ENCODE measurements around the gene EPHB2. TPM values are rescaled to one million over a fixed set of nuclear protein-coding genes. Genes with fewer than 3 reads are reported as not detected.

EPHB2 gene
- total RNA-seq, 1 experiment from 2014 or later, result 18.5 TPM

DNA sequence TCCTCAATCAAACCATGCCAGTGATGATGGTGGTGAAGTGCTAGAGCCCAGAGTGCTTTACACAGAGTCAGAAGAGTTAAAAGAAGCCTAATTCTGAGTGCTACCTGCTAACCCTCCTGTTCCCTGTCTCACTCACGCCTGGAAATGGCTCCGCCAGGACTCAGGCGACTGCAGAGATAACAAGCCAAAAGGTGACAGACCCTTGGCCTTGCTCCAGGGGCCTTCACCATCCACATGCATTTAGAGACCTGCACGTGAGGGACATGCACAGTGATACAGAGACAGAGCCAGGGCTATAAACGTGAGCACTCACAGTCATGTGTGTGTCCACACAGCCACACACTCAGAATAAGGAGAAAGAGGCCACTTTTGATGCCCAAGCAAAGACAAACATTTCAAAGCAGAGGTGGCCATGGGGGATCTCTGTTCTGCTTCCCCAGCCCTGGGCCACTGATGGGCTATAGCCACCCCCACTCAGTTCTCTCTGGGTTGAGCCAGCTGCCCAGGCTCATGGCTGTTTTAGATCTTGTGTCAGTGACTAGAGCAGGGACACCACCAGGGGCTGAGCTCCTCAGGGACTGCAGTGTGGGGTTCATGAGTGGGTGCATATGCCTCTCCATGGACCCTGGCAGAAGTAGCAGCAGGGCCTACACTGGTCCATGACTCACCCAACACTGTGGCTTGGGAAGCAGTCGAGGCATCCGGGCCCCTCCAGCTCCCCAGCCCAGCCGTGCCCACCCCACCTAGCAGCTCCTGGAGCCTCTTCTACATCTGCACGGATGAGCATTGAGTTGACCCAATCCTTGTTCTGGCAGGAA, 117.2 kb downstream of the EPHB2 start:
- DNase-seq (ENCODE audit: low spot score) (no peak), ATAC-seq (no peak)
- no peak overlapping the region for H3K27ac Mint-ChIP-seq
- POLR2A ChIA-PET, result no interaction called here
- TF ChIP-seq ZNF138 (CRISPR knock-in tag; conservative IDR thresholded peaks at IDR 0.05) (no peak), FOXP1 (CRISPR knock-in tag; IDR thresholded peaks at IDR 0.05; ENCODE audit: borderline replicate concordance) (peak; percentile 37; the same call in 1 of the 2 replicates)
- no peaks in the 10 kb centered on the region for H3K36me3 Mint-ChIP-seq
- H3K27me3 Mint-ChIP-seq (ENCODE audit: low read depth), result no peaks in the 10 kb centered on the region
- CTCF ChIA-PET, result interaction anchor here (1.5 to 3.4 kb wide), 2 partner anchors 34 kb away, joined by 5 to 16 read pairs; no protein-coding TSS in a partner anchor
- peaks cover 44% of the 10 kb centered on the region for H3K4me1 Mint-ChIP-seq
- no peaks in the 10 kb centered on the region for H3K9me3 Mint-ChIP-seq
- no peak overlapping the region for H3K4me3 Mint-ChIP-seq

DNA sequence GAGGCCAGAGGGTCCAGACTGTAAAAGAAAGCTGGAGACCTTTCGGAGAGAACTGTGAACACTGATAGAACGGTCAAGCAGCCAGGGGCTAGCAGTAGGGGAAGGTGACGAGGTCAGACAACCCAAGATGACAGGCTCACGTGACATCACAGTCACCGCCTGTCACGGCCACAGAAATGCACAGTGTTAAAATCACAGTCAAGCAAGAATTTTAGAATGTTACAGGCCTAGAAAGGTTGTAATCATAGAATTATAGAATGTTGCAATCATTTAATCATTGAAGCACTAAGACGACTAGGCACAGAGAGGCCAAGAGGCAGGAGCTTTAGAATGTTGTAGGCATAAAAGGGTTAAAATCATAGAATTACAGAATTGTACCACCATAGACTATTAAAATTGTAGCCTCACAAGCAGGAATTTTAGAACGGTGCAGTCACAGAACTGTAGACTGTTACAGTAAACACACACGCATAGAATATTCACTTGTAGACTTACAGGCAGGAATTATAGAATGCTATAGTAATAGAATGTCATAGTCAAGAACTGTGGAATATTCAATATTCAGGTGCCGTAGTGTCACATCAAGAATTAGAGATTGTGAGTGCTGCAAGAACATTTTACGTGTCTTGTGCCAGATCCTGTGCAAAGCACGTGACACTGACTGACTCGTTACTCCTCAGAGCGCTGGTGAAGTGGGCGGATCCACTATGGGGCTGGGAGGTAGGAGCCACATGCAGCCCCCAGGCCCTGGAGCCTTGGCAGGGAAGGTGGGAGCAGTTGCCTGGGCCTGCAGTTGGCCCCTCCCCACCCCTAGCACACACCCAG, 118.1 kb downstream of the EPHB2 start:
- Mint-ChIP-seq H3K36me3 (no peaks in the 10 kb centered on the region), H3K27me3 (ENCODE audit: low read depth) (no peaks in the 10 kb centered on the region), H3K4me3 (no peak overlapping the region), H3K4me1 (peaks cover 44% of the 10 kb centered on the region), H3K27ac (no peak overlapping the region), H3K9me3 (no peaks in the 10 kb centered on the region)
- DNase-seq (ENCODE audit: low spot score) (no peak), ATAC-seq (peak; percentile 48)
- ChIA-PET POLR2A (no interaction called here), CTCF (interaction anchor here (1.5 kb wide), 1 partner anchor 33 kb away, joined by 5 read pairs; no protein-coding TSS in a partner anchor)
- TF ChIP-seq EMX1 (CRISPR knock-in tag; IDR thresholded peaks at IDR 0.05), result no peak
- TF ChIP-seq HMGA2 (CRISPR knock-in tag; IDR thresholded peaks at IDR 0.05), result no peak
- TF ChIP-seq, protein P1, sequence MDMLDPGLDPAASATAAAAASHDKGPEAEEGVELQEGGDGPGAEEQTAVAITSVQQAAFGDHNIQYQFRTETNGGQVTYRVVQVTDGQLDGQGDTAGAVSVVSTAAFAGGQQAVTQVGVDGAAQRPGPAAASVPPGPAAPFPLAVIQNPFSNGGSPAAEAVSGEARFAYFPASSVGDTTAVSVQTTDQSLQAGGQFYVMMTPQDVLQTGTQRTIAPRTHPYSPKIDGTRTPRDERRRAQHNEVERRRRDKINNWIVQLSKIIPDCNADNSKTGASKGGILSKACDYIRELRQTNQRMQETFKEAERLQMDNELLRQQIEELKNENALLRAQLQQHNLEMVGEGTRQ (CRISPR knock-in tag; IDR thresholded peaks at IDR 0.05), result no peak
- TF ChIP-seq, protein P2, sequence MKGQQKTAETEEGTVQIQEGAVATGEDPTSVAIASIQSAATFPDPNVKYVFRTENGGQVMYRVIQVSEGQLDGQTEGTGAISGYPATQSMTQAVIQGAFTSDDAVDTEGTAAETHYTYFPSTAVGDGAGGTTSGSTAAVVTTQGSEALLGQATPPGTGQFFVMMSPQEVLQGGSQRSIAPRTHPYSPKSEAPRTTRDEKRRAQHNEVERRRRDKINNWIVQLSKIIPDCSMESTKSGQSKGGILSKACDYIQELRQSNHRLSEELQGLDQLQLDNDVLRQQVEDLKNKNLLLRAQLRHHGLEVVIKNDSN (CRISPR knock-in tag; IDR thresholded peaks at IDR 0.05), result no peak

DNA sequence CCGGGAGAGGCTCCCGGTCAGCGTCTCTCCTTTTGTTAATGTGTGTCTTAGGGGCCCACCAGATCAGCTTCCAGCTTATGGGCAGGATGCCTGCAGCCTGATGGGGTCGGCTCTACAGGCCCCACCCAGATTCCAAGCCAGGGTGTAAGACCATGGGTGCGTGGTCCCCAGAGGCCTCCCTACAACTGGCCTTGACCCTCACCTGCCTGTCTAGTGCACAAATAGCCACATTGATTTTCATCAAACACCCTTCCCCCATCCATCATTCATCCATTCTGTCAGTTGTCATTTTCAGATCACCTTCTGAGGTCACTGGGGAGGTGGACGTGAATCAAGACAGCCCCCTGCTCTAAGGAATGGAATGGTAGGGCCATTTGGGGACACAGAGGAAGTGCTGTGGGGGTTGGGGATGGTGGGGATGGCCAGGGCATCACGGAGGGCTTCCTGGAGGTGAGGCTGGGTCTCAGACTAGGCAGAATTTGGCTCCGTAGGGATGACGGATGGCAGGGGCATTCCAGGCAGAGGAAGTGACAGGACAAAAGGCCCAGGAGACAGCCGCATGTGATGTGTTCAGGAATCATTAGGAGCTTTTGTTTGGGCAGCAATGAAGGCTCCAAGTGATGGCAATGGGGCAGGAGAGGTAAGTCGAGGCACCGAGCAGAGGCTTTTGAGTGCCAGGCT, 118.8 kb downstream of the EPHB2 start:
- ATAC-seq, result no peak
- no peak for TF ChIP-seq ELF4 (CRISPR knock-in tag; IDR thresholded peaks at IDR 0.05; ENCODE audit: low read depth)
- TF ChIP-seq, protein P3, sequence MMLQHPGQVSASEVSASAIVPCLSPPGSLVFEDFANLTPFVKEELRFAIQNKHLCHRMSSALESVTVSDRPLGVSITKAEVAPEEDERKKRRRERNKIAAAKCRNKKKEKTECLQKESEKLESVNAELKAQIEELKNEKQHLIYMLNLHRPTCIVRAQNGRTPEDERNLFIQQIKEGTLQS (CRISPR knock-in tag; conservative IDR thresholded peaks at IDR 0.05), result no peak
- TF ChIP-seq, protein P4, sequence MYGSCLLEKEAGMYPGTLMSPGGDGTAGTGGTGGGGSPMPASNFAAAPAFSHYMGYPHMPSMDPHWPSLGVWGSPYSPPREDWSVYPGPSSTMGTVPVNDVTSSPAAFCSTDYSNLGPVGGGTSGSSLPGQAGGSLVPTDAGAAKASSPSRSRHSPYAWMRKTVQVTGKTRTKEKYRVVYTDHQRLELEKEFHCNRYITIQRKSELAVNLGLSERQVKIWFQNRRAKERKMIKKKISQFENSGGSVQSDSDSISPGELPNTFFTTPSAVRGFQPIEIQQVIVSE (CRISPR knock-in tag; IDR thresholded peaks at IDR 0.05; ENCODE audit: borderline replicate concordance), result no peak
- TF ChIP-seq, protein P5, sequence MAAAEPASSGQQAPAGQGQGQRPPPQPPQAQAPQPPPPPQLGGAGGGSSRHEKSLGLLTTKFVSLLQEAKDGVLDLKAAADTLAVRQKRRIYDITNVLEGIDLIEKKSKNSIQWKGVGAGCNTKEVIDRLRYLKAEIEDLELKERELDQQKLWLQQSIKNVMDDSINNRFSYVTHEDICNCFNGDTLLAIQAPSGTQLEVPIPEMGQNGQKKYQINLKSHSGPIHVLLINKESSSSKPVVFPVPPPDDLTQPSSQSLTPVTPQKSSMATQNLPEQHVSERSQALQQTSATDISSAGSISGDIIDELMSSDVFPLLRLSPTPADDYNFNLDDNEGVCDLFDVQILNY (CRISPR knock-in tag; IDR thresholded peaks at IDR 0.05), result no peak
- no peak overlapping the region for H3K27ac Mint-ChIP-seq
- no peaks in the 10 kb centered on the region for H3K36me3 Mint-ChIP-seq
- POLR2A ChIA-PET, result no interaction called here
- H3K4me1 Mint-ChIP-seq, result peaks cover 44% of the 10 kb centered on the region
- no peaks in the 10 kb centered on the region for H3K27me3 Mint-ChIP-seq (ENCODE audit: low read depth)
- H3K4me3 Mint-ChIP-seq, result no peak overlapping the region
- H3K9me3 Mint-ChIP-seq, result no peaks in the 10 kb centered on the region
- CTCF ChIA-PET, result interaction anchor here (1.5 kb wide), 1 partner anchor 33 kb away, joined by 5 read pairs; no protein-coding TSS in a partner anchor
- DNase-seq (ENCODE audit: low spot score), result no peak

DNA sequence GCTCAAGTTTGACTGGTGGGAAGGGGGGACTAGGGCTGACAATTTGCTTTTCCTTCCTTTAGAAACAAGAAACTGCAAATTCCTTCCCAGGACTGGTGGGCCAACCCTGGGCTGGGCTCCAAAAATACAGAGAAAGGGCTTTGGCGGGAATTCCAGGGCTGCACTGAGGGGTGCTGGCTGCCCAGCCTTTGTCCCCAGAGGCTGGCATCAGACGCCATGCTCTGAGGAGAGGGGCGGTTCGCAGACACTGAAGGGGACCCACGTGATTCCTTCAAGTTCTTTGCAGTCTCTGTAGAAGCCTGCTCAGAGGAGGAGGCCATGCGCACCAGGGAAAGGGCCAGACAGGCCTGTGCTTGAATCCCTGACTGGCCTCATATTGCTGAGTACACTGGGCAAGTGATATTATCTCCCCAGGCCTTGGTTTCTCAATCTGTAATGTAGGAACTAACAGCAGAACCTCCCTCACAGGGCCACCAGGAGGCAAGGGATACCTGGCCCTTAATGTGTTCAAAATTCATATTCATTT, 119.5 kb downstream of the EPHB2 start:
- H3K36me3 Mint-ChIP-seq, result no peaks in the 10 kb centered on the region
- no peak for DNase-seq (ENCODE audit: low spot score)
- ChIA-PET CTCF (no interaction called here), POLR2A (no interaction called here)
- H3K4me3 Mint-ChIP-seq, result no peak overlapping the region
- H3K27ac Mint-ChIP-seq, result no peak overlapping the region
- H3K27me3 Mint-ChIP-seq (ENCODE audit: low read depth), result no peaks in the 10 kb centered on the region
- H3K9me3 Mint-ChIP-seq, result no peaks in the 10 kb centered on the region
- H3K4me1 Mint-ChIP-seq, result peaks cover 44% of the 10 kb centered on the region
- no peak for ATAC-seq
- TF ChIP-seq, protein P6, sequence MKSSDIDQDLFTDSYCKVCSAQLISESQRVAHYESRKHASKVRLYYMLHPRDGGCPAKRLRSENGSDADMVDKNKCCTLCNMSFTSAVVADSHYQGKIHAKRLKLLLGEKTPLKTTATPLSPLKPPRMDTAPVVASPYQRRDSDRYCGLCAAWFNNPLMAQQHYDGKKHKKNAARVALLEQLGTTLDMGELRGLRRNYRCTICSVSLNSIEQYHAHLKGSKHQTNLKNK (CRISPR knock-in tag; IDR thresholded peaks at IDR 0.05), result no peak
- no peak for TF ChIP-seq NFATC4 (CRISPR knock-in tag; IDR thresholded peaks at IDR 0.05)
- no peak for TF ChIP-seq ESRRA (CRISPR knock-in tag; IDR thresholded peaks at IDR 0.05; ENCODE audit: borderline replicate concordance)
- TF ChIP-seq, protein P5 (CRISPR knock-in tag; IDR thresholded peaks at IDR 0.05), result no peak
- no peak for TF ChIP-seq SOX15 (CRISPR knock-in tag; IDR thresholded peaks at IDR 0.05)
- no peak for TF ChIP-seq EMX1 (CRISPR knock-in tag; IDR thresholded peaks at IDR 0.05)
- TF ChIP-seq ZBTB21 (CRISPR knock-in tag; IDR thresholded peaks at IDR 0.05; ENCODE audit: borderline replicate concordance), result no peak
- no peak for TF ChIP-seq ZNF317 (CRISPR knock-in tag; IDR thresholded peaks at IDR 0.05; ENCODE audit: borderline replicate concordance, low read depth)
- TF ChIP-seq, protein P7, sequence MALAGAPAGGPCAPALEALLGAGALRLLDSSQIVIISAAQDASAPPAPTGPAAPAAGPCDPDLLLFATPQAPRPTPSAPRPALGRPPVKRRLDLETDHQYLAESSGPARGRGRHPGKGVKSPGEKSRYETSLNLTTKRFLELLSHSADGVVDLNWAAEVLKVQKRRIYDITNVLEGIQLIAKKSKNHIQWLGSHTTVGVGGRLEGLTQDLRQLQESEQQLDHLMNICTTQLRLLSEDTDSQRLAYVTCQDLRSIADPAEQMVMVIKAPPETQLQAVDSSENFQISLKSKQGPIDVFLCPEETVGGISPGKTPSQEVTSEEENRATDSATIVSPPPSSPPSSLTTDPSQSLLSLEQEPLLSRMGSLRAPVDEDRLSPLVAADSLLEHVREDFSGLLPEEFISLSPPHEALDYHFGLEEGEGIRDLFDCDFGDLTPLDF (CRISPR knock-in tag; IDR thresholded peaks at IDR 0.05), result no peak
- no peak for TF ChIP-seq ZNF232 (CRISPR knock-in tag; IDR thresholded peaks at IDR 0.05)
